Jurkat, Clone E6-1 (cell line): ENCODE data around the gene ANKRD23.
"Not testable (repeated sequence)": the region's sequence is repeated elsewhere in the genome, so short reads cannot be mapped to it uniquely, and the experiment has no call there.

Experiments
- DNase-seq: peaks from one replicate; pipeline ENCODE4 v3.0.0-alpha.2; 2011; ENCODE audit warnings: low read depth, low spot score
- H3K4me3 ChIP-seq: 2 replicates; pipeline ENCODE4 v1.5.1; 2011; ENCODE audit warnings: mild to moderate bottlenecking, low read length, control low read depth, moderate library complexity

Gene ANKRD23

GRCh38 chr2:96807127-96807471 lies 36.7 kb downstream of the ANKRD23 start:
- DNase-seq: no peak

DNA sequence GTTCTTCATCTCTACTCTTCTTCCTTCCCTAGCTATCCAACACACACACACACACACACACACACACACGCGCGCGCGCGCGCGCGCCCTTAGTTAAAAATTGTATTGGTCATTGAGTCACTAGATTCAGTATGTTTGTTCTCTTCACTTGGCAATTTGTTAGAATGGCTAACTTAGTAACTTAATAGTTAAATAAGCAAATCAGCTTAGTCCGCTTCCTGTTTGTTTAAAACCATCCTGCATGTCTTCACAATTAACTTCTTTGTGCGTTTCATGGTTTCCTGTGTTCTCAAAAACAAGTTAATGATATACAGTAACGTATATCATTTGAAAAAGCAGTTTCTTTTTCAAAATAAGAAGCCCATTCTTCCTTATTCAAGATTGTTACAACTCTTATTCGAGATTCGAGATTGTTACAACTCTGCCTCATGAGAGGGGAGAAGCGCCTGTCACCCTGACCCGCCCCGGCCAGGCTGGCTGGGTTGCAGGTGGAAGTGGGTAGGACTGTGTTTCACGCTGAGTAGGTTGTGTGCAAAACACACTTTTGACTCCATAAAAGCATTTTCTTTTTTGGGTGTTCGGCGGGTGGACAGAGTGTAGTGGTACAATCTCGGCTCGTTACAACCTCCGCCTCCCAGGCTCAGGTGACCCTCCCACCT lies 37.2 kb downstream of the ANKRD23 start:
- no peak overlapping the region for H3K4me3 ChIP-seq
- no peak for DNase-seq

More at GRCh38 chr2:96807127-96807471, 36.7 kb downstream of the ANKRD23 start:
- H3K4me3 ChIP-seq: no peak overlapping the region

DNA sequence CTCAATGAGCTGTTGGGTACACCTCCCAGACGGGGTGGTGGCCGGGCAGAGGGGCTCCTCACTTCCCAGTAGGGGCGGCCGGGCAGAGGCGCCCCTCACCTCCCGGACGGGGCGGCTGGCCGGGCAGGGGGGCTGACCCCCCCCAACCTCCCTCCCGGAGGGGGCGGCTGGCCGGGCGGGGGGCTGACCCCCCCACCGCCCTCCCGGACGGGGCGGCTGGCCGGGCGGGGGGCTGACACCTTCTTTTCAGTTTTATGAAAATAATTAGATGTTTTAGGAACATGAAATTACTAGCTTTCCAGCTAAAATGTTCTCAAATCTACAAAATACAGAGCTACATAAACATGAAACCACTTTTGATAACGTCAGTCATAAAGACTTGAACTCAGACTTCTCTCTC lies 37.9 kb downstream of the ANKRD23 start:
- H3K4me3 ChIP-seq: not testable (repeated sequence)

GRCh38 chr2:96804986-96805385 lies 38.8 kb downstream of the ANKRD23 start:
- no peak overlapping the region for H3K4me3 ChIP-seq
- DNase-seq: no peak

More for the DNA sequence above, 37.9 kb downstream of the ANKRD23 start:
- not testable (repeated sequence) for DNase-seq

- DNase-seq: no peak
- no peak overlapping the region for H3K4me3 ChIP-seq
These were observed 41.1 kb downstream of the ANKRD23 start for GRCh38 chr2:96802721-96803120.

DNA sequence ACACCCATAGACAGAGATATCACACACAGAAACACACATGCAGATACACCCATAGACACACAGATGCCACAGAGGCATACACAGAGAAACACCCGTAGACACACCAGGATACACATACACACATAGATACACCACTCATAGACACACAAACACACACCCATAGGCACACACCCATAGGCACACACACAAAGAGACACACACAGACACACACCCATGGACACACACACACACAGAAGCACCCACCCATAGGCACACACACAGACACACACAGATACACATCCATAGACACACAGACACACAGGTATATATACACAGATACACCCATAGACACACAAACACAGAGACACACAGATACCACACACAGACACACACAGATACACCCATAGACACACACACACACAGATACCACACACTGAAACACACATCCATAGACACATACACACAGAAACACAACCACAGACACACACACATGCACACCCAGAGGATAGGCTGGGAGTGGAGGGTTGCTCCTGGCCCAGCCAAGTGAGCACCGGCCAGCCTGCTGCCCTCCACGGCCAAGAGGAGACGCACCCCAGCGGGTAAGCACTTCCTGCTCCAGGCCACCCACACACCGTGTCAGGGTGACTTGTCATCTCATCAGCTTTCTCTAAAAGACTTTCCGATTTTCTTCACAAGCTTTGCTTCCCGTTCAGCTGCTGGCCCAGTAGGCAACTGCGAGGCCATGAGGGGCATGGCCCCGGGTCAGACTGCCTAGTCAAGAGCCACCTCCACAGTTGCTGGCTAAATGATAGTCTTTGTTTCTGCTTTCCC lies 41.8 kb downstream of the ANKRD23 start:
- H3K4me3 ChIP-seq: no peak overlapping the region
- DNase-seq: no peak

DNA sequence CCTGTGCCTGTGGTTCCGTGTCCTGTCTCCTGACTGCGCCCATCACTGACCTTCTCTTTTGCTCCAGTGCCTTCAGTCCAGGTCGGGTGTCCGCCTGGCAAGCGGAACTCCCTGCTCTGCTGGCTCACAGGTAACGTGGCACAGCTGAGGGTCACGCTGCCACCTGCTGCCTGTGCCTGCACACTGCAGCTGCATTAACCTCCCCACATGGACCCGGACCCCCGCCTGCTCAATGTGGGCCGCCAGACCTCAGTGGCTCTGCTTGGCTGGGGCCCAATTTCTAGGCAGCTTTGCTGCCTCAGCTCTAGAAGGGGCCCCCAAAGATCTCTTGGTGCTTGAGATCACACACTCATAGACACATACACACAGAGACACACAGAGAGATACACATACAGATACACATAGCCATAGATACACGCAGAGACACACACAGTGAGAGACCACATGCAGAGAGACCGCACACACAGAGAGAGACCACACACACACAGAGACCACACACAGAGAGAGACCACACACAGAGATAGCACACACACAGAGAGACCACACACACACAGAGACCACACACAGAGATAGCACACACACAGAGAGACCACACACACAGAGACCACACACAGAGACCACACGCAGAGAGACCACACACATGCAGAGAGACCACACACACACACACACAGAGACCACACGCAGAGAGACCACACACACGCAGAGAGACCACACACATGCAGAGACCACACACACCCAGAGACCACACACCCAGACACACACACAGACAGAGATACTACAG lies 42.6 kb downstream of the ANKRD23 start:
- peak overlapping the region; percentile 31 for H3K4me3 ChIP-seq
- peak; percentile 44 for DNase-seq

DNA sequence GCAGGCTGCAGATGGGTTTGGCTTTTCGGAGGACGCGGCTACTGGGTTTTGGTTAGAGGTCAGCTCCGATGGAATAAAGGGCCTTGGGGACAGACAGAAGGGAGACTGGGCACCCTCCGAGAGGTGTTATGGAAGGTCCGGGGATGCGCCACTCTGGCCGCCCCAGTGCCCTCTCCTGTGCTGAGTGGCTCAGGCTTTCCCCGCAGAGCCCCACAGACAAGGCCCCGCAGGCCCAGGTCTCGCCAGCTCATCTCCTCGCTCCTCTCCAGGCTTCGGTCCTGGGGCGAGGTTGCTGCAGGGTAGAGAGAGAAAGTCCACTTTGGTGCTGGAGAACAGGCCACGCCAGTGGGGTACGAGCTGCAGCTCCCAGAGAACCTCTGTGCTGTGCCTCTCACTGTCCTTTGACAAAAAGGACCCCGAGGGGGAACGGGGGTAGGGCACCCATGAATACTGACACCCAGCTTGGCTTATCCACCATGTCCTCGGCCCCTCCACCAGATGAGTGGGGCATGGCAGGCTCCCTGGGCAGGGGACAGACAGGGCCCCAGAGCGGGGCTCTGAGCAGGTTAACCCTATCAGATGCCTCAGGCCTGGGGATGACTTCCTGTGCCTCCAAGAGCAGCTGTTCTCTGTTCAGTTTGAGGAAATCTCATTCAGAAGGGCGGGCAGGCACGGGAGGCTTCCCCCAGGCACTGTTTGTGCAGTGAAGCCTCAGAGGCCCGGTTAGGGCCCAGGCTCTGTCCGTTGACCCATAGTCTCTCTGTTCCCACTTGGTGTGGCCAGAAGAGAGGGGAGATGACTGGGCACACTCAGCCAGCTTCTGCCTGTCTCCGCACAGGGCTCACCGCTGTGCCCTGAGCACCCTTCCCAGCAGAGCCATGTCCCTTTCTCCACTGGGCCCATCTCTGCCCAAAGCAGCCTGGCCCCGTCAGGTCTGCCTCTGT lies 43.5 kb downstream of the ANKRD23 start:
- peak overlapping the region; percentile 31 for H3K4me3 ChIP-seq
- DNase-seq: no peak

DNA sequence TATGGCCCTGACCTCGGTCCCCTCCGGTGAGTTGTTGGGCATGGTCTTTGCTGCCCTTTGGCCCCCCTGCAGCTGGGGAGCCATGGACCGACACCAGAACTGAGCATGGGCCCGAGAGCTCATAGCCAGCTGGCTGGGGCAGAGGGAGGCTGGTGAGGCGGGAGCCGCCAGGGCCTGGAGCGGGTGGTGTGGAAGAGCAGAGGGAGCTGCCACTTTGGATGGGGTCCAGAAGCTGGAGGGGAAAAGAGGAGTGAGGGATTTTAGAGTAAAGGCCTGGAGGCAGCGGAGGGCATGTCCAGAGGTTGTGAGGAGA lies 44.2 kb downstream of the ANKRD23 start:
- H3K4me3 ChIP-seq: no peak overlapping the region
- no peak for DNase-seq

- no peak overlapping the region for H3K4me3 ChIP-seq
- no peak for DNase-seq
These were observed 44.8 kb downstream of the ANKRD23 start for GRCh38 chr2:96798733-96799622.

DNA sequence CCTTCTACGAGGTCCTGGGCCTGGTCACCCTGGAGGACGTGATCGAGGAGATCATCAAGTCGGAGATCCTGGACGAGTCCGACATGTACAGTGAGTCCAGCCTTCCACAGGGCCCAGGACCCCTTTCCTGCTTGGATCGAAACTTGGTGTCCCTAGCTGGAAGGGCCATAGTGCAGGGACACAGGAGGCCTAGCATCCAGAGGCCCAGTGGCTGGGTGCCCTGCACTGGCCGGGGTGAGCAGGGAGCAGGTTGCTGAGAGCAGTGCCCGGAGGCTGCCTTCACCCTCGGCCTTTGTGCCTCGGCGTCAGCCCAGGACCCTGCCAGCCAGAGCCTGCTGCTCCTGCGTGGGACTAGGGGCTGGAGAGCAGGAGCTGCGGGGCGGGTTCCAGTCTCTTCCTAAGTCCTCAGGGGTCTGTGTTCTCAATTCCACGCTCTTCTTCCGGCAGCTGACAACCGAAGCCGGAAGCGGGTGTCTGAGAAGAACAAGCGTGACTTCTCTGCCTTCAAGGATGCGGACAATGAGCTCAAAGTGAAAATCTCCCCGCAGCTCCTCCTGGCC lies 46.7 kb downstream of the ANKRD23 start:
- DNase-seq: no peak
- no peak overlapping the region for H3K4me3 ChIP-seq

DNA sequence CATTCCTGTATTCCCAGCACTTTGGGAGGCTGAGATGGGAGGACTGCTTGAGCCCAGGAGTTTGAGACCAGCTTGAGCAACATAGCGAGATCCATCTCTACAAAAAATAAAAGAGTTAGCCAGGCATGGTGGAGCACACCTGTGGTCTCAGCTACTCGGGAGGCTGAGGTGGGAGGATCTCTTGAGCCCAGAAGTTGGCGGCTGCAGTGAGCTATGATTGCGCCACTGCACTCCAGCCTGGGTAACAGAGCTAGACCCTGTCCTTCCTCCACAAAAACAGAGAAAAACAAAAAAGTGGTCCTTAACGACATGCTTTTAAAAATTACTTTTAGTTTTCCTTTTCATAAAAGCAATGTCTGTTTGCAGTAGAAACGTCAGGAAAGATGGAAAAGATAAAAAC lies 47.3 kb downstream of the ANKRD23 start:
- DNase-seq, H3K4me3 ChIP-seq: not testable (repeated sequence)

GRCh38 chr2:96795076-96795475 lies 48.7 kb downstream of the ANKRD23 start:
- no peak for DNase-seq
- no peak overlapping the region for H3K4me3 ChIP-seq

GRCh38 chr2:96792772-96793749 lies 50.8 kb downstream of the ANKRD23 start:
- H3K4me3 ChIP-seq: no peak overlapping the region
- no peak for DNase-seq

GRCh38 chr2:96789245-96789617 lies 54.6 kb downstream of the ANKRD23 start:
- no peak for DNase-seq

GRCh38 chr2:96788442-96789244 lies 55.2 kb downstream of the ANKRD23 start:
- DNase-seq: no peak
- no peak overlapping the region for H3K4me3 ChIP-seq

More at GRCh38 chr2:96789245-96789617, 54.6 kb downstream of the ANKRD23 start:
- H3K4me3 ChIP-seq: no peak overlapping the region
